Measurements from ENCODE around the gene PEX12.
A peak's percentile ranks its signal among the peaks of the same experiment; 100 is the strongest.
"Not testable (repeated sequence)": the region's sequence is repeated elsewhere in the genome, so short reads cannot be mapped to it uniquely, and the experiment has no call there.

PEX12 gene

DNA sequence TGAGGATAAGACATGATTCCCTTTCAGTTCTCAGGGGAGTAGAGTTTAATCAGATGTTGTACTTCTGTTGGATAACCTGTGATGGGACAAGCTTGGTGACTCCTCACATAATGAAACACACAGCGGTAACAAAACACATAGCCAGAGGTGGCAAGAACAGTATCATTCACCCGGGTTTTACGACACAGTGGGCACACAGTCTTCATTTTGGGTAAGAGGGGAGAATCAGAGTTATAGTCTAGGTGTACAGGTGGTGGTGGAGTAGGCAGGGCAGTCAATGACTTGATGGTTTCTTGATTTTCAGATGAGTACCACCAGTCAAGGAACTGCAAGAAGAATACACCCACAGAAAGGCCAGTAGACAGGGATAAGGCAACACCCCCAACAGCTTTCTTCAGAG lies 2.6 kb downstream of the PEX12 start:
- DNase-seq: no peak

DNA sequence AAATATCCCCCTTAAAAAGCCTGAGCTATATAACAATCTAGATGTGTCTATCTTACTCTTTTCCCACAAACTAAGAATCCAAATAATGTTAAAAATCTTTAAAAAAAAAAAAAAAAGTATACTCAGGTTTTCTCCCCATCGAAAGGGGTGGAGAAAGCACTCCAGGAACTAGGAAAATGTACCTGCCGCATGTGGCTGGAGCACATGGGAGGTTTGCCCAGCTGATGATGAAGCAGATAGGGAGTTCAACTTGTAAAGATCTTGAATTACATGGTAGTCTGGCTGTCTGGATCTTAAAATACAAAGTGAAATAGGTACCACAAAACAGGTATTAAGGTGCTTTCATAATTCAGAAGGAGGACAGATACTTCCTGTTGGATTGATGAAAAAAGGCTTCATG lies 9.0 kb downstream of the PEX12 start:
- no peak for DNase-seq

DNA sequence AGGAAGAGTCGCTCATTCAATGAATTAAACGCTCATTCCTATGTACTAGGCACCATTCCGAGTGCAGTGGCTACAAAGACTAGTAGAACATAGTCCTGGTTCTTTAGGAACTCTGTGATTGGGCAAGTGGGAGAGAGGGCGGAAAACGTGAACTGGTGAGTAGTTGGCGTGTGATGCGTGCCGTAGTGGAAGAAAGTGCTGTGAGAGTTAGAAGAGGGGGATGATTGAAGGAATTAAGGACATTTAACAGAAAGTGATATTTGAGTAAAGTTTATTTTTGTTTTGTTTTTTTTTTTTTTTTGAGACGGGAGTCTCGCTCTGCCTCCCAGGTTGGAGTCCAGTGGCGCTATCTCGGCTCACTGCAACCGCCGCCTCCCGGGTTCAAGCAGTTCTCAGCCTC lies 9.8 kb downstream of the PEX12 start:
- peak; percentile 82 for DNase-seq

DNA sequence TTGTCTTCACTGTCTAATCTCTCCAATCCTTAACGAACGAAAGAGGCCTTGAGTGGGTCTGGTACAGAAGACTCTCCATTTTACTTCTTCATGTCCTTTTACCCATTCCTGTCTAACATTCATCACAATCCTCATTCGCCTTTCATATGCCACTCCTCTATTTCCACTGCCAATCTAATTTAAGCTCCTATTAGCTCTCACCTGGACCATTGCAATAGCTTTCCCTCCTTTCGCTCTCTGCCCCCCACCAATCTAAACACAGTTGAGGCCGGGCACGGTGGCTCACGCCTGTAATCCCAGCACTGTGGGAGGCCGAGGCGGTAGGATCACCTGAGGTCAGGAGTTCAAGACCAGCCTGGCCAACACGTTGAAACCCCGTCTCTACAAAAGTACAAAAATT lies 11.4 kb downstream of the PEX12 start:
- no peak for DNase-seq

DNA sequence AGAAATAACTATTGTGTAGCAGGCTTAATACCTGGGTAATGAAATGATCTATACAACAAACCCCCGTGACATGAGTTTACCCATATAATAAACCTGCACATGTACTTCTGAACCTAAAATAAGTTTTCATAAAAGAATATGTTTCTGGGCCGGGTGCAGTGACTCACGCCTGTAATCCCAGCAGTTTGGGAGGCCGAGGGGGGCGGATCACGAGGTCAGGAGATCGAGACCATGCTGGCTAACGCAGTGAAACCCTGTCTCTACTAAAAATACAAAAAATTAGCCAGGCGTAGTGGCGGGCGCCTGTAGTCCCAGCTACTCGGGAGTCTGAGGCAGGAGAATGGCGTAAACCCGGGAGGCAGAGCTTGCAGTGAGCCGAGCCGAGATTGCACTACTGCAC lies 15.2 kb downstream of the PEX12 start:
- DNase-seq: not testable (repeated sequence)

DNA sequence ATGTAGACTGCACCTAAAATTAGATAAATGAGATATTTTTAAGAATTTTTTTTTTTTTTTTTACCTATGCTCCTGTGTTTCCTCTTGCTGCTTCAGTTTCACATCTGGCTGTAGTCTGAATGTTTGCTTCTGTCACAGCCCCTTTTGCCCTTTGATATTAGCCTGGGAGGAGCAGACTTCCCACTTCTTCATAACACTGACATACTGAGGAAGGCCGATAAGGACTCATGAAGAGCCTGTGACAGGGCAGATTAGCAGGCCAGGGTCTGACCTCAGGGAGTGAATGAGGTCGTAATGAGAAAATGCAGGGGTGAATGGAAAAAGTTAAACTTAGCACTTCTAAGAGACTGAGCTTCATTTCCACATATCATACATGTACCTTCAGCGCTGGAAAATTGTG lies 17.7 kb downstream of the PEX12 start, which contains the start of gene SLFN14:
Gene SLFN14, minus strand, starts transcription at position 117 of the 400 bp plus-strand sequence. CDS start 2,757 bp downstream, outside the sequence.
- no peak for DNase-seq

DNA sequence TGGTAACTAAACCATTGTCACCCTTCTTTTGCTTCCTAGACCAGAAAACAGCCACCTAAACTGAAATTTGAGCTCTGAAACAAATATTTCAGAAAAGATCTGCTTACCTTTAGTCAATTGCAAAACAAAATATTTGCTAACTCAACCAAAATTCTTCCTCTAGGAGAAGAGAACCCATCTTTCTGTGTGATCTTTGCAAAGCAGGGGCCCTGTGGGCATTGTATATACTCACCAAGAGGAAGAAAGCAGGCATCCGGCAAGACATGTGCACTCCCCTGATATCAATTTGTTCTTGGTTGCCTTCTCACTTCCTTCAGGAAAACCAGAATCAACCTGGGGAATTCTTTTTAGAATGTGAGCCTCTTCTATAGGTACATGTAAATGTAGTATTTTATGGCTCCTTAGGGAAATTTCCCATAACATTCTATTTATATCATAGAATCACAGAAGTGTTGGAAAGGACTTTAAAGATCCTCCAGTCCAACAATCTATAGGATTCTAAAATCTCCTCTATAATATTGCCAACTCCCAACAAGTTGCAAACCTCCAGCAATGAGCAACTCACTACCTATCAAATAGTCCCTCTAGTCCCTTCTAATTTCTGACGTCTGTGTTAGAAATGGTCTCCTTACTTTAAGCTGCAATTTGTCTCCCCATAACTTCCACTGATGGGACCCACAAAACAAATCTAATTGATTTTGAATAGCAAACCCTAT lies 18.7 kb downstream of the PEX12 start:
- no peak for DNase-seq

DNA sequence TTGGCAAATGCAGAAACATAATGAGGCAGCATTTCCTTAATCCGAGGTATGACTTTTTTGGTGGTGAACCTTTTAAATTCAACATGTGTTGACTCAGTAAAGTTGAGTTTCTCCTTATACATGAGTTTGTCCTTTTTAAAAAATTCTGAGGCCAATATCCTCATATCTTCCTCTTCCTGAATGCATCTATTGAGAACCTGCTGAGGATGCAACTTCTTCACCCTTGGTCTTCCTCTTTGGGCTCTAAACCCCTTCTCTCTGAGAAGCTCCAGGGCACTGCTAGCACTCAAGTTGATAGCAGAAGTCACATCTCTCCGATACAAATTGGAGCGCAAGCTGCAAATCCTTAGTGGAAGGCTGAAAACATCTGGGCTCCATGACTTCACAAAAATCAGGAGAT lies 21.0 kb downstream of the PEX12 start:
- DNase-seq: no peak

DNA sequence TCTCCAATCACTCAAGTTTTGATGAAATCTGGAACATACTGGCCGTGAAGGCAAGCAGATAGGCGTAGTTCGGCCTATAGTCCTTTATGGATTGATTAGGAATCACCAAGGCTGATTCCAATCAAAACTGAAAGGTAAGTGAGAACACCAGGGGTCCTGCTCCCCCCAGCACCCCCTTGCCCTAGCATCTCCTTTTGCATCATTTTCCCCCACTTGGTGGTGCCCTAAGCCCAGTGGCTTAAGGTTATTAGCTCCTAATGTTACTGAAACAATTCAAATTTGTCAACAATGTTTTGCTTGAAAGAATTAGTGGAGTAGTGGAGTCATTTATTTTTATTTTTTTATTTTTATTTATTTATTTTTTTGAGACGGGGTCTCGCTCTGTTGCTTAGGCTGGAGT lies 22.7 kb downstream of the PEX12 start:
- no peak for DNase-seq

DNA sequence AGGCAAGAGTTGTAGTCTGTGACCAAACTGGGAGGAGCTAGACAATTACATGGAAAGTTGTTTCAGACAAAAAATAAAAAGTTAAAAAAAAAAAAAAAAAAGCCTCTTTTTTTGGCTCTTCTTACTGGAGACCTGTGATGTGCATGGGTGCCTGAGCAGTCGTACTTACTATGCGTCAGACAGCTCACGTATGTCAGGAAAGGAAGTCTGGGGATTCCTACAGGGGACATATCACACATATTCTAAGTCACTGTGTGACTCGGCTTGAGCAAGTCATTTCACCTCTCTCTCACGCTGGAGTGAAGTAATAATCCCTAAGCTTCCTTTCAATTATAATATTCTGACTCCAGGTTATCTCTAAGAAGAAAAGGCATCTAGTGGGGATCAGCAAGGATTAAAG lies 23.7 kb downstream of the PEX12 start:
- DNase-seq: no peak

DNA sequence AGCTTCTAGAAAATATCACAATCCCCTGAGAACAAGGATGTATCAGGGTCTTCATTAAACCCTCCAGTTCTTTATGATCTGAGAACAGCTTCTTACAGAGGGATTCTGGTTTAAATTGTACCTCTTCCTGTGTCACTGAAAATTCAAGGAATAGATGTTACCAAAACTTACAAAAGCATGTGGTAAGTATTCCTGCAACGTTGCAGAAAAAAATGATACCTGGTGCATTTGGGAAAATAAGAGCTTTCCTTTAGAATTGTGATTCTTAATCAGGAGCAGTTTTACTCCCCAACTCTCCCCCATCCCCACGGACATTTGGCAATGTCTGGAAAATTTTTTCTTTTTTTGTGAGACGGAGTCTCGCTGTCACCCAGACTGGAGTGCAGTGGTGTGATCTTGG lies 25.1 kb downstream of the PEX12 start:
- no peak for DNase-seq

DNA sequence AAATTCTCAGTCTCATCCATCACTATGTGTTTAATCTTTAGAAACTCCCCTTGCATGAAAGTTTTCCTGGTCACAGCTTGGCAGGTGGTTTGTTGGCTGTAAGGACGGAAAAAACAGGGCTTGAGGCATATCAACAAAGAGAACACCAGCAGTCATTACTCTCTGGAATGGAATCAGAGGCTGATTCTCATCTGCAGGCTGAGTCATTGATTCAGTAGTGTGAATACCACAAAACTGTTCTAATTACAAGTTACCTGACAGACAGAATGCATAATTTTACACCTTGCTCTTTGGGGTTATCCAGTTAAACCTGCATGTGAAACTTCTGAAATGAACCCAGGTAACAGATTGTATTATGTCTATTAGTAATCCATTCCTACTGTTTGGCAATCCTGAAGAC lies 29.4 kb downstream of the PEX12 start:
- no peak for DNase-seq

DNA sequence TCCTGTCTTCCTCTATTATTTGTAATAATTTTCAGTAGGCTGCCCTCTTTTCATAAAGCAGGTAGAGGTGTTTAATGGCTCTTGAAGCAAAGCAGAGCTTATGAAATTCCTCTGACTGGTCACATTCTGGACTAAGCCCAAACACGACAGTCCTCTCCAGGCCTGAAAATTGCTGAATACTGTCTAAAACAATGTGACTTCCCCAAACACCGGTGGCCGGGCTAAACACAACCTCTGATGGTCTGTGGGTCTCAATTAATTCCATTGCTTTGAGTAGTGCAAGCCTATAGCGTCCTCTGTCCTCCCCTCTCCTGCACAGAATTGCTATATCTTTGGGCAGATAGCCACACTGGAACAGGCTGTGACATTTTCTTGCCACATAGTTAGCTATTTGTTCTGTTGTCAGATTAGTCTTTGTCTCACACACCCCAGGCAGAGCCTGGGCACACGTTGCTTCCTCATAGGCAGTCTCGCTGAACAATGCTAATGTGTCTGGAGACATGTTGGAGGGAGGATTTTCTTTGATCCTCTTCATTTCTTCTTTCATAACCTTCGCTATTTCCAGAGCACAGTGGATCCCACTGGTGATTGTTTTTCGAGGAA lies 30.1 kb downstream of the PEX12 start:
- DNase-seq: no peak

DNA sequence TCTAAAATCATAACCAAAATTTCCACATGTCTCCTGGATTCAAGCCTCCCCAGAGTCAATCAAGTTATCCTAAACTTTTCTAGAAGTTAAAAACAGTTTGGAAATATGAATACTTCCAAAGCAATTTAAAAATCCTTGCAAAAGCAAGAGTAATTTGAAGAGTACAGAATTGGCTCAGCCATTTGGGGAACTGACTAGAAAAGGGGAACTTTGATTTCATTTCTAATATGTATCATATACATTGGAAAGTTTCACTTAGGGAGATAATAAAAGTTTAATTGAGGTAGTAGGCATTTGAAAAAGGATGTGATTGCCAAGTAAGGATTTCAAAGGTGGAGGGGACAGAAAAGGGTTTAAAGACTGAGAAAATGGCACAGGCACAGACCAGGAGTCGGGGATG lies 31.9 kb downstream of the PEX12 start:
- DNase-seq: peak; percentile 78

DNA sequence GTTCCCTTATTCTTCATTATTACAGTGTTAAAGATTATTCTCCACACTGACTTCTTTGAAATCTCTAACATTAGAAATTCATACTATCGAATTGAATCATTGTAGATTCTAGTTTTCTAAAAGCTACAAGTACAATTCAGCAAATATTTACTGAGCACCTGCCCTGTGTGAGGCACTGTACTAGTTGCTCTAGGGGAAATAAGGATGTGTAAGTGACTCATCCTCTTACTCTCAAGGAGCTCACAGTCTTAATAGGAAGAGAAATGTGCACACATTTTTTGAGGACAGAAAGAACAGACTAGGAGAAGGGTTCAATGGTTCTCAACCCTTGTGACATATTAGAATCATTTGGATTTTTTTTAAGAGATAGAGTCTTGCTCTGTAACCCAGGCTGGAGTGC lies 33.2 kb downstream of the PEX12 start:
- no peak for DNase-seq

DNA sequence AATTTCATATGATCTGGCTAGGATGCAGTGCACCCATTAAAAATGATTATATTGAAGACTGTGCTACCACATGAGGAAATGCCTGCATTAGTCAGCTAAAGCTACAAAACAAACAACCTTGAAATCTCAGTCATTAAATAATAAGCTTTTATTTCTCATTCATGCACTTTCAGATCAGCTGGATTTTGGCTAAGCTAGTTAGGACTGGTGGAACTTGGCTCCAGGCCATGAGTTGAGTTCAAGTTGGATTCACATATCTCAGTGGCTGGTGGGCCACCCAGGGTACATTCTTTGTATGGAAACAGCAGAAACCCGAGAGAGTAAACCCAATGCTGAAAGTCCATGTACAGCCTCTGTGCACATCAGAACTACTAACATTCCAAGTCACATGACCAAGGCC lies 34.5 kb downstream of the PEX12 start:
- no peak for DNase-seq

DNA sequence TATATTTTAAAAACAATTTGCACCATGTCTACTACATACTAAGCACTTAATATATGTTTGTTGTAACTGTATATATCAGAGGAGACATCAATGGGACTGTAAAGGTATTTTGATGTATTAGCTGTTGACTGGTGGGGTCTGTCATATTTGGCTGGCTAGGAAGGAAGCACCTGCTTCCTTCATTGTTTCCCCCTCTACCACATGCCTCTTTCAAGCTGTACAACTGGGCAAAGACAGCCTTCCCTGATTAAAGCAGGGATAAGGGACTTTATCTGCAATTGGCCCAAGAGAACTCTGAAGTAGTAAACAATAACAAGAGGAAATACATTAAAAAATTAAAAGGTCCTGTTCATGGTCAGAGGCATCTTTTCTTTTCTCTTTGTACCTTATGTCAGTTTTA lies 35.4 kb downstream of the PEX12 start:
- DNase-seq: no peak

DNA sequence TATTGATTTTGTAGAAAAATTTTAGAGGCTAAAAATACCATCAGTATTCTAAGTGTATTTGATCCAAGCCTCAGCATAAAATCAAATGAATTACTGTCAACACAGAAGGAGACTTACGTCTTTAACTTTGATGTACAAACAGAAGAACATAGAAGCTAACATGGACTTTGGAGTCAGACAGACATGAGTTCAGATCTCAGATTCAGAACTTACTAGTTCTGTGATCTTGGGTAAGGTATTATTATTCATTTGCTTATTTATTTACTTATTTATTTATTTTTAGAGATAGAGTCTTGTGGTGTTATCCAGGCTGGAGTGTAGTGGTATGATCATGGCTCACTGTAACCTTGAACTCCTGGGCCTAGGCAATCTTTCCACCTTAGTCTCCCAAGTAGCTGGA lies 36.9 kb downstream of the PEX12 start:
- DNase-seq: no peak

DNA sequence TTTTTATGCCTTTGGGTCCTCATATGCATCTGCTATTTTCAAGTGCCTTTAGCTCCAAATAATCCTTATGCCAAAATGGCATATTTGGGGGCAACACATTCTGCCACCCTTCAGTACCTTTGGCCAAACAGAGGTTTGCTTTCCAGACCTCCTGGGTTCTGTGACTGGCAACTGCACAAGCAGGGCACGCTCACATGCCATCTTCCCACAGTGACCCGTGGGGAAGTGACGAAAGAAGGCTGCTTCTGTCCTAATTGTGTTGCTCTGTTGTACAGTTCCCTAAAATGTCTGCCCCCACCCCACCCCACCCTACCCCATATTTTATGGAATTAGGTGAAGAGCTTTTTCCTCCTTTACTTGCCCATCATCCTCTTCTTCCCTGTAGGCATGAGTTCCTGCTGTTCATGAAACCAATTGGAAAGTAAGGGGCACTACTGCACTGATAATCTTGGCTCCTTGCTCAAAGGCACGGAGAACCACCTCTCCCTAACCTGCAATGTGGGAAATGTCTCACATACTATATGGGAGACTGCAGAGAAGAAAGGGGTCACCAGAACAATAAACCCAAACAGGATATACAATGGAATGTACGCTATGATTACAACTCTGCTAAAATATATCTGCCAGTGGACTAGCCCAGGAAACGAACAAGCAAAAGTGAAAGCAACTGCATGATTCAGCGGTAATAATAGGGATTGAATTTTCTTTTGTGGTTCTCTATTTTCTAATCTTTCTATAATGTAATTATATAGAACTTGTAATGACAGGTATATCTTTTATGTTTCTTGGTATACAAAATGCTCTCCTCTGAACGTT lies 37.6 kb downstream of the PEX12 start:
- peak; percentile 84 for DNase-seq

DNA sequence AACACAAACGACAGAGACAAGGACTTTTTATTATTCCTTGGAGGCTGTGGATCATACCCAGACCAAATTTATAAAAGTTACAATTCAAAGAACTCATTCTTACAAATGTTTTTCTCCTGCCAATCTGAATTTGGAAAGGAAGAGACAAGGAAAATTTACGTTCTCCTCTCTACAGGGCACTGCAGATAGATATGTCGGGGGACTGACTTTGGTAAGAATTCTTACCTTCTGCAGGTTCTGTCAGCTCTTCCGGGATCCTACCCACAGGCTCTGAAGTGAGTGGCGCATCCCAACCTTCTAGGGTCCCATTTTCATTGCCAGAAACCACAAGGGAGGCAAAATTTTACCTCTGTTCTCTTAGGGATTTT lies 38.7 kb downstream of the PEX12 start:
- no peak for DNase-seq

DNA sequence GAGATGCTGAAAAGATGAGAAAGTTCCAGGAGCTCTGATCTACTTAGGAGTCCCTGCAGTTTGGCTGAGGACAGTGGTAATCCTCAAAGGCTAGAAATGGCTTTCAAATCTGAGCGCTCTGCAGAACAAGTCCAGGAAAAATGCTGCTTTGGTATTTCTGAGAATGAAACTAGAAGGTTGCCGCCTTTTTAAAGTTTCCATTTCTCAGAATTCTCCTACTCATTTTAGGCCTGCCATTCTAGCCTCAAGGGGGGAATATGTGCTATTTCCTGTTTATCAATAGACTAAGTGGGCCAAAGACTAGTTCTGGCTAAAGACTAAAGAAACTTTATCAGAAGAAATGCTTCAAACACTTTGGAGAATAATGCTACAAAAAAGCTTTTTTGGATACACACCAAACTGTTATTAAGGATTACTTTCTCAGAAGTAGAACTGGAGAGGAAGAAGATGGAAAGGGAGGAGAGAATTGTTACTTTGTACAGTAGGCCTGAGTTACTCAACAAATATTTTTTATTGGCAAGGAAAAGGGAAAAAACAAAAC lies 40.7 kb downstream of the PEX12 start, which contains the start of gene SLFN12L:
Gene SLFN12L, minus strand, starts transcription at position 78 of the 541 bp plus-strand sequence. CDS start 15,314 bp downstream, outside the sequence.
- peak; percentile 36 for DNase-seq

DNA sequence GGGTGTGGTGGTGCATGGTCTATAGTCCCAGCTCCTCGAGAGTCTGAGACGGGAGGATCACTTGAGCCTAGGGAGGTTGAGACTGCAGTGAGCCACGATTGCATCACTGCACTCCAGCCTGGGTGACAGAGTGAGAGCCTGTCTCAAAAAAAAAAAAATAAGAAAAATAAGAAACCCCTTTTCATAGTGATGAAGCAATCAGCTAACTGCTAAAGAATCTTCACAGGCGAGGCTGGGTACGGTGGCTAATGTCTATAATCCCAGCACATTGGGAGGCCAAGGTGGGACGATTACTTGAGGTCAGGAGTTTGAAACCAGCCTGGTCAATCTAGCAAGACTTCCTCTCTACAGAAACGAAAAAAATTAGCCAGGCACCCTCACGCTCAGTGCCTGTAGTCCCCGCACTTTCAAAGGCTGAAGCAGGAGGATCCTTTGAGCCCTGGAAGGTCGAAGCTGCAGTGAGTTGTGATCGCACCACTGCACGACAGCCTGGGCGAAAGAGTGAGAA lies 41.7 kb downstream of the PEX12 start:
- DNase-seq: no peak

DNA sequence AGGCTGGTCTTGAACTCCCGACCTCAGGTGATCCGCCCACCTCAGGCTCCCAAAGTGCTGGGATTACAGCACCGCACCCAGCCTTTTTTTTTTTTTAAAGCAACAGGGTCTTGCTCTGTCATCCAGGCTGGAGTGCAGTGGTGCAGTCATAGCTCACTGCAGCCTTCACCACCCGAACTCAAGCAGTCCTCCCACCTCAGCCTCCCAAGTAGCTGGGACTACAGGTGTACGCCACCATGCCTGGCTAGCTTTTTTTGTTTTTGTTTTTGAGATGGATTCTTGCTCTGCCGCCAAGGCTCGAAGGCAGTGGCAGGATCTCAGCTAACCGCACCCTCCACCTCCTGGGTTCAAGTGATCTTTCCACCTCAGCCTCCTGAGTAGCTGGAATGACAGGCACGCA lies 43.0 kb downstream of the PEX12 start:
- DNase-seq: not testable (repeated sequence)
